HepG2 (cell line): ENCODE data around the gene EEF1AKMT3. TPM values are rescaled to one million over a fixed set of nuclear protein-coding genes. Genes with fewer than 3 reads are reported as not detected.

ENCODE experiments used
- ATAC-seq: fragments of 200-7000 bp; cut with Tn5 transposase; 3 replicates; pipeline ENCODE4 v1.9.1; 2020; ENCODE audit warnings: mild to moderate bottlenecking, moderate library complexity
- BruUV-seq: library from RNA; stranded (reverse); fragments of 400-500 nt; replicated peaks from 2 replicates; lab custom pipeline; 2021; lab: Mats Ljungman, UMichigan
- CTCF ChIA-PET: fragments of 300-600 bp; formaldehyde crosslinking; extraction: SDS; loops from one replicate; lab custom pipeline; 2021; ENCODE audit warnings: low total read pairs, inconsistent platforms, low intra/inter-chr PET ratio; lab: Yijun Ruan, JAX
- POLR2A ChIA-PET: fragments of 350-600 bp; sonication (Branson Sonifier 250); formaldehyde crosslinking; loops from one replicate; lab custom pipeline; 2020; ENCODE audit warnings: antibody characterized with exemption, inconsistent platforms; lab: Yijun Ruan, JAX
- DNase-seq: peaks from one replicate; pipeline ENCODE4 v3.0.0-alpha.2; 2015; ENCODE audit warnings: low spot score
- FAIRE-seq: peaks from 3 replicates; lab custom pipeline; 2011; peaks lifted over from hg19 to GRCh38; lab: Jason Lieb, UNC
- H2AFZ ChIP-seq: one replicate; pipeline ENCODE4 v1.6.1; 2011; ENCODE audit warnings: low read length, inconsistent platforms
- H3K27ac ChIP-seq: fragments of 300-600 bp; 3 replicates; pipeline ENCODE4 v1.8.0; 2011; ENCODE audit warnings: mixed run types, mild to moderate bottlenecking, mixed read lengths, low read length, inconsistent platforms; ENCODE audit not compliant: insufficient read depth; ENCODE audit errors: extremely low read length
- H3K27me3 ChIP-seq, 2 experiments: fragments of 200-600 bp in 1 of 2; 2 replicates in 1 of 2; 3 replicates in 1 of 2; pipeline versions ENCODE4 v1.6.0 to v1.8.0; 2011; ENCODE audit warnings: low read length in 2 of 2, mild to moderate bottlenecking in 2 of 2, moderate library complexity in 2 of 2, inconsistent platforms in 1 of 2; ENCODE audit not compliant: insufficient read depth in 2 of 2, control insufficient read depth in 1 of 2
- H3K36me3 ChIP-seq, 2 experiments: fragments of 200-600 bp in 1 of 2; replicated peaks in 1 of 2; 2 replicates in 1 of 2; 3 replicates in 1 of 2; pipeline versions ENCODE4 v1.5.1 to v1.8.0; 2011; ENCODE audit warnings: low read length in 2 of 2, inconsistent platforms in 1 of 2; ENCODE audit not compliant: insufficient read depth in 2 of 2, control insufficient read depth in 1 of 2
- H3K4me1 ChIP-seq: 2 replicates; pipeline ENCODE4 v1.5.1; 2012; ENCODE audit warnings: low read length, inconsistent platforms; ENCODE audit not compliant: insufficient read depth
- H3K4me2 ChIP-seq: 2 replicates; pipeline ENCODE4 v1.6.0; 2011; ENCODE audit warnings: low read depth, low read length, inconsistent platforms
- H3K4me3 ChIP-seq, 3 experiments: fragments of 200-600 bp in 1 of 3; sonication (generic), shearing (Covaris generic) in 1 of 3; replicated peaks in 1 of 3; 2 replicates each; pipeline ENCODE4 v1.5.1; 2011 to 2016; ENCODE audit warnings: low read length in 3 of 3, inconsistent platforms in 2 of 3, low read depth in 2 of 3, mild to moderate bottlenecking in 2 of 3, control low read depth in 1 of 3, mixed read lengths in 1 of 3; ENCODE audit not compliant: insufficient read depth in 1 of 3
- H3K79me2 ChIP-seq: one replicate; pipeline ENCODE4 v1.6.1; 2011; ENCODE audit warnings: low read length, inconsistent platforms; ENCODE audit not compliant: insufficient read depth
- H3K9ac ChIP-seq: 2 replicates; pipeline ENCODE4 v1.6.0; 2011; ENCODE audit warnings: mild to moderate bottlenecking, low read depth, low read length, inconsistent platforms; ENCODE audit not compliant: insufficient read depth
- H3K9me3 ChIP-seq: 2 replicates; pipeline ENCODE4 v1.5.1; 2012; ENCODE audit warnings: mild to moderate bottlenecking, low read length
- H4K20me1 ChIP-seq: 2 replicates; pipeline ENCODE4 v1.6.0; 2011; ENCODE audit warnings: inconsistent platforms, mild to moderate bottlenecking, low read length, moderate library complexity; ENCODE audit not compliant: insufficient read depth
- ERF ChIP-seq: IDR thresholded peaks from 2 replicates; pipeline ENCODE4 v1.6.1; 2018; ENCODE audit warnings: missing biosample characterization, missing genetic modification reagents
- HMG20A ChIP-seq: IDR thresholded peaks from 2 replicates; pipeline ENCODE4 v1.6.1; 2016; ENCODE audit warnings: borderline replicate concordance
- JARID2 ChIP-seq: sonication (generic); formaldehyde crosslinking; IDR thresholded peaks from 2 replicates; pipeline ENCODE4 v1.8.1; 2023; ENCODE audit warnings: missing genetic modification reagents, inconsistent platforms; ENCODE audit not compliant: insufficient replicate concordance
- PPARG ChIP-seq: conservative IDR thresholded peaks from 2 replicates; pipeline ENCODE4 v1.6.1; 2016; ENCODE audit warnings: missing biosample characterization, missing genetic modification reagents
- REXO4 ChIP-seq: sonication (generic); formaldehyde crosslinking; IDR thresholded peaks from 2 replicates; pipeline ENCODE4 v1.8.0; 2022; ENCODE audit warnings: missing genetic modification reagents, mild to moderate bottlenecking, borderline replicate concordance
- SSRP1 ChIP-seq: IDR thresholded peaks from 2 replicates; pipeline ENCODE4 v1.6.1; 2016; ENCODE audit warnings: control low read depth
- TMF1 ChIP-seq: sonication (generic); formaldehyde crosslinking; IDR thresholded peaks from 2 replicates; pipeline ENCODE4 v1.8.1; 2022; ENCODE audit warnings: low read depth, missing genetic modification reagents
- XRCC5 ChIP-seq: fragments of 200-400 bp; formaldehyde crosslinking; optimal IDR thresholded peaks from 2 replicates; pipeline ENCODE3; 2017; ENCODE audit warnings: mild to moderate bottlenecking, low read length
- ZFY ChIP-seq: sonication (generic); formaldehyde crosslinking; IDR thresholded peaks from 2 replicates; pipeline ENCODE4 v1.4.0; 2020; ENCODE audit warnings: missing genetic modification reagents
- ZNF879 ChIP-seq: sonication (generic); formaldehyde crosslinking; IDR thresholded peaks from 2 replicates; pipeline ENCODE4 v1.8.1; 2023; ENCODE audit warnings: missing genetic modification reagents
- WGBS: methylation state at CpG from one replicate; pipeline ENCODE4 v1.1.6; 2017; ENCODE audit warnings: low lambda C conversion rate; 5-methylcytosine and 5-hydroxymethylcytosine counted together
- in situ Hi-C: cut with HindIII; loops from 2 replicates; pipeline ENCODE4 v1.10.0; 2017; ENCODE audit warnings: low pct_unique_long_range_greater_than_20kb; ENCODE audit not compliant: extremely low pct_ligation_motif_present
- intact Hi-C: fragments of 100-400 bp; cut with micrococcal nuclease; formaldehyde crosslinking; loops from one replicate; pipeline ENCODE4 v1.10.0; 2022; ENCODE audit not compliant: unreplicated experiment
- polyA plus RNA-seq, 8 experiments: library from polyadenylated mRNA; depleted of rRNA in 3 of 8; stranded (reverse) in 7 of 8; unstranded in 1 of 8; fragments of >200 nt; fragmentation: Illumina TruSeq in 4 of 8; extraction: Trizol in 4 of 8; gene quantifications; 2 replicates each; pipeline versions ENCODE4 v1.2.1 to v1.2.3, GENCODE V29; 2011 to 2016; ENCODE audit warnings: low read depth in 4 of 8, missing spikeins in 1 of 8, mixed read lengths in 1 of 8; ENCODE audit not compliant: insufficient read depth in 1 of 8
- total RNA-seq, 5 experiments: library from RNA; depleted of rRNA; stranded (reverse); fragments of >200 nt; fragmentation: Illumina TruSeq; extraction: Trizol; gene quantifications; 2 replicates each; pipeline ENCODE4 v1.2.3, GENCODE V29; 2016; ENCODE audit warnings: low read depth in 1 of 5
- TF ChIP-seq, protein P1 (sequence below): IDR thresholded peaks from 2 replicates; pipeline ENCODE4 v1.6.1; 2016; ENCODE audit warnings: low read depth, missing genetic modification reagents, missing compliant biosample characterization

EEF1AKMT3 gene
- total and polyA plus RNA-seq, 2 of the 13 experiments (the other 11 are each of a cell fraction or from before 2014, with no cell fraction given), result 4.7 to 11.4 TPM

- FAIRE-seq (no peak), DNase-seq (no peak), ATAC-seq (no peak)
- in situ Hi-C loops, result no loop called here
- peaks cover 12% of the 10 kb centered on the region for H3K4me1 ChIP-seq
- H3K36me3 ChIP-seq, result peaks cover 4 to 7% of the 10 kb centered on the region in 2 experiments; a peak in 4 of 5 replicates
- no peak overlapping the region for H2AFZ ChIP-seq
- no peaks in the 10 kb centered on the region for H4K20me1 ChIP-seq
- WGBS, result 95% methylated on average over 2 of the region's 2 CpGs
- ChIA-PET POLR2A (no interaction called here), CTCF (no interaction called here)
- H3K27ac ChIP-seq, result no peak overlapping the region
- peaks cover 7% of the 10 kb centered on the region for H3K79me2 ChIP-seq
- BruUV-seq, result no TSS peak
- H3K9me3 ChIP-seq, result no peaks in the 10 kb centered on the region
- H3K4me2 ChIP-seq, result no peak overlapping the region
- H3K9ac ChIP-seq, result no peak overlapping the region
- TF ChIP-seq JARID2 (no peak), ZFY (CRISPR knock-in tag) (no peak), HMG20A (no peak), ERF (CRISPR knock-in tag) (no peak), XRCC5 (no peak), REXO4 (no peak), ZNF879 (no peak), TMF1 (no peak), PPARG (CRISPR knock-in tag) (no peak), SSRP1 (CRISPR knock-in tag) (no peak)
- TF ChIP-seq, protein P1, sequence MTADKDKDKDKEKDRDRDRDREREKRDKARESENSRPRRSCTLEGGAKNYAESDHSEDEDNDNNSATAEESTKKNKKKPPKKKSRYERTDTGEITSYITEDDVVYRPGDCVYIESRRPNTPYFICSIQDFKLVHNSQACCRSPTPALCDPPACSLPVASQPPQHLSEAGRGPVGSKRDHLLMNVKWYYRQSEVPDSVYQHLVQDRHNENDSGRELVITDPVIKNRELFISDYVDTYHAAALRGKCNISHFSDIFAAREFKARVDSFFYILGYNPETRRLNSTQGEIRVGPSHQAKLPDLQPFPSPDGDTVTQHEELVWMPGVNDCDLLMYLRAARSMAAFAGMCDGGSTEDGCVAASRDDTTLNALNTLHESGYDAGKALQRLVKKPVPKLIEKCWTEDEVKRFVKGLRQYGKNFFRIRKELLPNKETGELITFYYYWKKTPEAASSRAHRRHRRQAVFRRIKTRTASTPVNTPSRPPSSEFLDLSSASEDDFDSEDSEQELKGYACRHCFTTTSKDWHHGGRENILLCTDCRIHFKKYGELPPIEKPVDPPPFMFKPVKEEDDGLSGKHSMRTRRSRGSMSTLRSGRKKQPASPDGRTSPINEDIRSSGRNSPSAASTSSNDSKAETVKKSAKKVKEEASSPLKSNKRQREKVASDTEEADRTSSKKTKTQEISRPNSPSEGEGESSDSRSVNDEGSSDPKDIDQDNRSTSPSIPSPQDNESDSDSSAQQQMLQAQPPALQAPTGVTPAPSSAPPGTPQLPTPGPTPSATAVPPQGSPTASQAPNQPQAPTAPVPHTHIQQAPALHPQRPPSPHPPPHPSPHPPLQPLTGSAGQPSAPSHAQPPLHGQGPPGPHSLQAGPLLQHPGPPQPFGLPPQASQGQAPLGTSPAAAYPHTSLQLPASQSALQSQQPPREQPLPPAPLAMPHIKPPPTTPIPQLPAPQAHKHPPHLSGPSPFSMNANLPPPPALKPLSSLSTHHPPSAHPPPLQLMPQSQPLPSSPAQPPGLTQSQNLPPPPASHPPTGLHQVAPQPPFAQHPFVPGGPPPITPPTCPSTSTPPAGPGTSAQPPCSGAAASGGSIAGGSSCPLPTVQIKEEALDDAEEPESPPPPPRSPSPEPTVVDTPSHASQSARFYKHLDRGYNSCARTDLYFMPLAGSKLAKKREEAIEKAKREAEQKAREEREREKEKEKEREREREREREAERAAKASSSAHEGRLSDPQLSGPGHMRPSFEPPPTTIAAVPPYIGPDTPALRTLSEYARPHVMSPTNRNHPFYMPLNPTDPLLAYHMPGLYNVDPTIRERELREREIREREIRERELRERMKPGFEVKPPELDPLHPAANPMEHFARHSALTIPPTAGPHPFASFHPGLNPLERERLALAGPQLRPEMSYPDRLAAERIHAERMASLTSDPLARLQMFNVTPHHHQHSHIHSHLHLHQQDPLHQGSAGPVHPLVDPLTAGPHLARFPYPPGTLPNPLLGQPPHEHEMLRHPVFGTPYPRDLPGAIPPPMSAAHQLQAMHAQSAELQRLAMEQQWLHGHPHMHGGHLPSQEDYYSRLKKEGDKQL, result no peak
- H3K27me3 ChIP-seq, result no peaks in the 10 kb centered on the region; a peak in 1 of 5 replicates
- intact Hi-C loops, result no loop called here
- no peak overlapping the region for H3K4me3 ChIP-seq
Measured at GRCh38 chr12:57776247-57776587, 3.8 kb downstream of the EEF1AKMT3 start.
